HG02943 (cell line): Measurements from ENCODE around the gene ZNF232.
"Not testable (repeated sequence)": the region's sequence is repeated elsewhere in the genome, so short reads cannot be mapped to it uniquely, and the experiment has no call there.

Source experiments
- ATAC-seq: cut with Tn5 transposase; IDR thresholded peaks from one replicate; pipeline ENCODE4 v1.9.1; 2021; ENCODE audit warnings: mild to moderate bottlenecking, low read depth, moderate library complexity; ENCODE audit not compliant: unreplicated experiment

Gene ZNF232

GRCh38 chr17:5130687-5131086, 19.0 kb upstream of the ZNF232 start:
- not testable (repeated sequence) for ATAC-seq

- not testable (repeated sequence) for ATAC-seq
Observed at GRCh38 chr17:5130261-5130660, 18.6 kb upstream of the ZNF232 start.

GRCh38 chr17:5129770-5130169, 18.1 kb upstream of the ZNF232 start:
- ATAC-seq = not testable (repeated sequence)

GRCh38 chr17:5128905-5129535, 17.3 kb upstream of the ZNF232 start:
- no peak for ATAC-seq

- not testable (repeated sequence) for ATAC-seq
Observed at GRCh38 chr17:5128387-5128786, 16.7 kb upstream of the ZNF232 start.

- ATAC-seq = no peak
Observed at GRCh38 chr17:5127910-5128309, 16.2 kb upstream of the ZNF232 start.

- ATAC-seq = no peak
Observed at GRCh38 chr17:5126719-5127488, 15.2 kb upstream of the ZNF232 start.

- not testable (repeated sequence) for ATAC-seq
Observed at GRCh38 chr17:5124896-5125295, 13.2 kb upstream of the ZNF232 start.

- ATAC-seq = not testable (repeated sequence)
Observed at GRCh38 chr17:5124125-5124760, 12.6 kb upstream of the ZNF232 start.

- no peak for ATAC-seq
Observed at GRCh38 chr17:5123343-5124124, 11.9 kb upstream of the ZNF232 start.

GRCh38 chr17:5122586-5123342, 11.1 kb upstream of the ZNF232 start:
- ATAC-seq = no peak

GRCh38 chr17:5122056-5122455, 10.4 kb upstream of the ZNF232 start:
- ATAC-seq = not testable (repeated sequence)

- no peak for ATAC-seq
Observed at GRCh38 chr17:5121186-5121841, 9.6 kb upstream of the ZNF232 start.

- ATAC-seq = not testable (repeated sequence)
Observed at GRCh38 chr17:5120436-5121185, 8.9 kb upstream of the ZNF232 start.

GRCh38 chr17:5120036-5120435, 8.4 kb upstream of the ZNF232 start:
- ATAC-seq = no peak

GRCh38 chr17:5118219-5118618, 6.5 kb upstream of the ZNF232 start:
- no peak for ATAC-seq

GRCh38 chr17:5115673-5116651, 4.3 kb upstream of the ZNF232 start, which contains the start of gene USP6:
Gene USP6, plus strand, starts transcription at chr17:5116032. Its CDS starts 14,336 bp downstream, at chr17:5130368.
- no peak for ATAC-seq

GRCh38 chr17:5110816-5111215, 862 bp downstream of the ZNF232 start:
- ATAC-seq = no peak
